HEK293T (cell line): ENCODE results near the gene HEPHL1.

ENCODE experiments used
- ARNT ChIP-seq: fragments of 450-650 bp; IDR thresholded peaks from 2 replicates; pipeline ENCODE4 v1.6.1; 2017; ENCODE audit warnings: mild to moderate bottlenecking
- BHLHE40 ChIP-seq: fragments of 450-650 bp; IDR thresholded peaks from 2 replicates; pipeline ENCODE4 v1.6.1; 2016; ENCODE audit warnings: mild to moderate bottlenecking, moderate library complexity, borderline replicate concordance
- CTBP1 ChIP-seq: fragments of 450-650 bp; IDR thresholded peaks from 2 replicates; pipeline ENCODE4 v1.6.1; 2016; ENCODE audit warnings: borderline replicate concordance
- ELF4 ChIP-seq: fragments of 450-650 bp; IDR thresholded peaks from 2 replicates; pipeline ENCODE4 v1.6.1; 2017; ENCODE audit warnings: antibody characterized with exemption
- FOXA1 ChIP-seq: fragments of 450-650 bp; IDR thresholded peaks from 2 replicates; pipeline ENCODE4 v1.6.1; 2016; ENCODE audit warnings: mild to moderate bottlenecking
- FOXK2 ChIP-seq: fragments of 450-650 bp; IDR thresholded peaks from 2 replicates; pipeline ENCODE4 v1.6.1; 2016; ENCODE audit warnings: mild to moderate bottlenecking
- FOXM1 ChIP-seq: fragments of 450-650 bp; IDR thresholded peaks from 2 replicates; pipeline ENCODE4 v1.6.1; 2017; ENCODE audit warnings: mild to moderate bottlenecking, borderline replicate concordance
- HDGF ChIP-seq: fragments of 450-650 bp; IDR thresholded peaks from 2 replicates; pipeline ENCODE4 v1.6.1; 2017; ENCODE audit warnings: antibody characterized with exemption, borderline replicate concordance
- L3MBTL2 ChIP-seq: fragments of 450-650 bp; conservative IDR thresholded peaks from 2 replicates; pipeline ENCODE4 v1.6.1; 2016; ENCODE audit warnings: mild to moderate bottlenecking
- LEF1 ChIP-seq: fragments of 450-650 bp; IDR thresholded peaks from 2 replicates; pipeline ENCODE4 v1.6.1; 2017; ENCODE audit warnings: mild to moderate bottlenecking, borderline replicate concordance
- SP1 ChIP-seq: fragments of 450-650 bp; IDR thresholded peaks from 2 replicates; pipeline ENCODE4 v1.6.1; 2017
- SUZ12 ChIP-seq: fragments of 450-650 bp; IDR thresholded peaks from 2 replicates; pipeline ENCODE4 v1.6.1; 2016; ENCODE audit warnings: mild to moderate bottlenecking
- TARDBP ChIP-seq: fragments of 450-650 bp; IDR thresholded peaks from 2 replicates; pipeline ENCODE4 v1.6.1; 2016
- ZNF384 ChIP-seq: fragments of 450-650 bp; IDR thresholded peaks from 2 replicates; pipeline ENCODE4 v1.6.1; 2016

DNA sequence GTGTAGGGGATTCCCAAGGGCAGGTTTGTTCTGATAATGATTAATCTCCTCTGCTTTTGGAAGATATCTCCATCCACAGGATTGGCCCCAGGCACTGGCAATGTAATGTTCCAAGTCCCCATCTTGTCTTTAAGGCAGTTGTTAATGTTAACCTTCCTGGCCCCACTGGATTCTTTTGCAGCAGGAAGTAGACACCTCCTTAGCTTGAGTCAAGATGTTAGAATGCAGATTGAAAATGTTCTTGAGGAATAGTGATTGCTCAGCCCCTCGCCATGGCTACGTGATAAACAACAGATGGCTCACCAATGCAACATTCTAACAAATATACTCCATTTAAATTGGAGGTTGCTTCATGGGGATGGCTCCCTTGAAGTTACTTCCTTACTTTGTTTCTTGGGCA lies 7.3 kb downstream of the HEPHL1 start:
- TF ChIP-seq FOXA1: no peak
- no peak for TF ChIP-seq ELF4
- no peak for TF ChIP-seq CTBP1
- TF ChIP-seq SUZ12: no peak
- TF ChIP-seq TARDBP: no peak
- TF ChIP-seq ZNF384: no peak
- TF ChIP-seq FOXK2: no peak
- TF ChIP-seq LEF1: no peak
- no peak for TF ChIP-seq HDGF
- no peak for TF ChIP-seq BHLHE40
- TF ChIP-seq FOXM1: no peak
- no peak for TF ChIP-seq SP1
- no peak for TF ChIP-seq ARNT
- TF ChIP-seq L3MBTL2: no peak
